ENCODE results near the gene XK.

Gene XK

DNA sequence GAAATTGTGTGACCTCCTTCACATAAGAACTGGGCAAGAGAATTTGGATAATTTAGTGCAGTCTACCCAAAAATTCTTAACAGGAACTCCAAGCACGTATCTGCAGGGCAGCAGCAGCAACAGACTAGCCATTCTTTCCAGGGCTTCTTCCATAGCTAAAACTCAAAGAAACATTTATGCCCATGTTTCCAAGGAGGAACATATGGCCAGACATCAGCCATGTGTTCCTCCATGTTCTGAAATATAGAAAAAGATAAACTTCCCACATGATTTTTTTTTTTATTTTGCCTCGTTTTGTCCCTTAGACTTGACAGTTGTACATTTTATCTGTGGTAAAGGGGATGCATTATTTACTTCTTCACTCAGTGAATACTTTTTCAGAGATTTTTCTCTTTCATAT is 66.7 kb downstream of the XK start:
- TF ChIP-seq, protein P1, sequence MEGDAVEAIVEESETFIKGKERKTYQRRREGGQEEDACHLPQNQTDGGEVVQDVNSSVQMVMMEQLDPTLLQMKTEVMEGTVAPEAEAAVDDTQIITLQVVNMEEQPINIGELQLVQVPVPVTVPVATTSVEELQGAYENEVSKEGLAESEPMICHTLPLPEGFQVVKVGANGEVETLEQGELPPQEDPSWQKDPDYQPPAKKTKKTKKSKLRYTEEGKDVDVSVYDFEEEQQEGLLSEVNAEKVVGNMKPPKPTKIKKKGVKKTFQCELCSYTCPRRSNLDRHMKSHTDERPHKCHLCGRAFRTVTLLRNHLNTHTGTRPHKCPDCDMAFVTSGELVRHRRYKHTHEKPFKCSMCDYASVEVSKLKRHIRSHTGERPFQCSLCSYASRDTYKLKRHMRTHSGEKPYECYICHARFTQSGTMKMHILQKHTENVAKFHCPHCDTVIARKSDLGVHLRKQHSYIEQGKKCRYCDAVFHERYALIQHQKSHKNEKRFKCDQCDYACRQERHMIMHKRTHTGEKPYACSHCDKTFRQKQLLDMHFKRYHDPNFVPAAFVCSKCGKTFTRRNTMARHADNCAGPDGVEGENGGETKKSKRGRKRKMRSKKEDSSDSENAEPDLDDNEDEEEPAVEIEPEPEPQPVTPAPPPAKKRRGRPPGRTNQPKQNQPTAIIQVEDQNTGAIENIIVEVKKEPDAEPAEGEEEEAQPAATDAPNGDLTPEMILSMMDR (IDR thresholded peaks at IDR 0.05; ENCODE audit: insufficient read depth, missing control alignments): no peak
- DNase-seq (ENCODE audit: insufficient read length, low spot score): no peak
- FAIRE-seq: no peak

- TF ChIP-seq, protein P1 (IDR thresholded peaks at IDR 0.05; ENCODE audit: insufficient read depth, missing control alignments): no peak
- FAIRE-seq (no peak), DNase-seq (ENCODE audit: insufficient read length, low spot score) (no peak)
Observed at GRCh38 chrX:37752936-37753335, 67.3 kb downstream of the XK start.

- TF ChIP-seq, protein P1 (IDR thresholded peaks at IDR 0.05; ENCODE audit: insufficient read depth, missing control alignments): no peak
- FAIRE-seq (no peak), DNase-seq (ENCODE audit: insufficient read length, low spot score) (no peak)
Observed at GRCh38 chrX:37753384-37753783, 67.8 kb downstream of the XK start.

DNA sequence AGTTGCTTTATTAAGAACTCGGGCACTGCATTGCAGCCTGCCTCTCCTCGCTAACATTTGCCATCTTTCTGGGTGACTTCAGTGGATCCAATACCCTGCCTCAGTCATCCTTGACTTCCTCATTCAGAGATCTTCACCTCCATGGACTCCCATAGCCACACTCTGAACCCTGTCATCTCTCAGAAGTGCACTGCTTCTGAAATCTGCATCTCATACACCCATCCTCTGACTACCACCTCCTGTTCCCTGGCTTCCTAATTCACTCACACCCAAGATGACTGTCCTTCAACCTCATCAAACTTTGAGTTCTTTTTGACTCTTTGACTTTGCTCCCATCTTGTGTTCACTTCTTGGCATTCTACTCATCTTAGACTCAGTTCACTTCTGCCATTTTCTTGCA is 68.9 kb downstream of the XK start:
- TF ChIP-seq, protein P1 (IDR thresholded peaks at IDR 0.05; ENCODE audit: insufficient read depth, missing control alignments): no peak
- FAIRE-seq (no peak), DNase-seq (ENCODE audit: insufficient read length, low spot score) (no peak)

DNA sequence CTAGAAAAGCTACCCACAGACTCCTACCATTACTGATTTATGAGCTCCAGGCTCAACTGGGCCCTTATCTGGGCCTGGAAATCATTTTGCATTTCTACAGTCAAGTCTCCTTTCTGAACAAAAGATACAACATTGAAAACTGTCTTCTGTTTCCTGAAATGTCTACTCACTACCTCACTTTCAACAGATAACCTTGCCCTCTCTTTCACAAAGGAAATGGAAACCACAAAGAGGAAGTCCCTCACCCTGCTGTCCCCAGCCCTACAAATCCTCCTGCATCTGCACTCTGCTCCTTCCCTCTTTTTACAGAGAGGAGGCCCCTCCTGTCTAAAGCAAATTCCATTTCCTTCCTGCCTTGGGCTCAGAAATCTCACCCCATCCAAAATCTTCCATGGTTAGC is 69.4 kb downstream of the XK start:
- DNase-seq (ENCODE audit: insufficient read length, low spot score) (no peak), FAIRE-seq (no peak)
- TF ChIP-seq, protein P1 (IDR thresholded peaks at IDR 0.05; ENCODE audit: insufficient read depth, missing control alignments): no peak

- no peak for FAIRE-seq
- TF ChIP-seq, protein P1 (IDR thresholded peaks at IDR 0.05; ENCODE audit: insufficient read depth, missing control alignments): no peak
- no peak for DNase-seq (ENCODE audit: insufficient read length, low spot score)
Observed at GRCh38 chrX:37757082-37757481, 71.5 kb downstream of the XK start.

DNA sequence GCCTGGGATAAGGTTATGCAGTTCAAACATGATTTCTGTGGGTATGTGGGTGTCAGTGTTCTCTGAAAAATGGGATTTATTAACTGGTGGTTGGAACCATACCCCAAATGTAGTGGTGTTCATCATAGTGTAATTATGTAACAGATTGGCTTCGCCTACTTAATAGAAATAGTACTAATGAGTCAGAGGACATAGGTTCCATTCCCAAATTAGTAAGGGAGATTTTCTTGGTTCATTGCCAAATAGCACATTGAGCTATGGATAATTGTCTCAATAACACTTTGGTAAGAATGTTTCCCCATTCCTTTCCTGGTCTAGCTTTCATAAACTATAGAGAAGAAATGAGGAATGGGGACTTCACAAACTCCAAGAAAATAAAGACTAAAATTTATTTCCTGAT is 73.8 kb downstream of the XK start:
- DNase-seq (ENCODE audit: insufficient read length, low spot score) (no peak), FAIRE-seq (no peak)
- TF ChIP-seq, protein P1 (IDR thresholded peaks at IDR 0.05; ENCODE audit: insufficient read depth, missing control alignments): no peak

All from D721Med (cell line).